ENCODE data around the gene EFCAB8. TPM values are rescaled to one million over a fixed set of nuclear protein-coding genes. Genes with fewer than 3 reads are reported as not detected.
"Not testable (repeated sequence)": the region's sequence is repeated elsewhere in the genome, so short reads cannot be mapped to it uniquely, and the experiment has no call there.

The EFCAB8 gene
- total and polyA plus RNA-seq, 4 experiments from 2014 or later: 1.5 to 1.8 TPM; not detected in 2

DNA sequence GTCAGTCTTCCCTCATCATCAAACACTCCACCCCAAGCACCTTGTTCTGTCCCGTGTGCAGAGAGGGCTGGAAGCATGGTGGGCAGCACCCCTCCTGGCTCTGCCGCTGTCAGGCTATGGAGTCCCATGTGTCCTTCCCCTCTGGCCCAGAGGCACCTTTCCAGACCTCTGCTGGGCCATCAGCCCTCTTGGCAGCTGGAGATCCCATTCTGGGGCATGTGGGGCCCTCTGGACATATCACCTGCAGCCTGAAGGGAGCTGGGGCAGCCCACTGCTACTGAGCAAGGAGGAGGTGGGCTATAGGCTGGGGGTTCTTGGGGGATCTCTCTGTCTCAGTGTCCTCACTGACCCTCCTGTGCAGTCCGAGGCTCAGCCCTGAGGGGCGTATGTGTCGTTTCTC is 103.3 kb downstream of the EFCAB8 start:
- intact Hi-C loops (cut with micrococcal nuclease): no loop called here
- Mint-ChIP-seq H3K27ac (no peak overlapping the region), H3K4me3 (no peak overlapping the region), H3K9me3 (peaks cover 0 to 17% (median 13%) of the 10 kb centered on the region in 8 donors), H3K4me1 (peaks cover 15 to 32% (median 25%) of the 10 kb centered on the region in 4 donors), H3K36me3 (peaks cover 0 to 9% of the 10 kb centered on the region in 2 donors), H3K27me3 (no peaks in the 10 kb centered on the region)
- no peaks in the 10 kb centered on the region for H3K27me3 ChIP-seq (ENCODE audit: insufficient read depth, low read length)
- no peak overlapping the region for H3K4me3 ChIP-seq (ENCODE audit: low read length in 2 of 2)
- DNase-seq: no peak
- no peak overlapping the region for H3K27ac ChIP-seq (ENCODE audit: low read depth, low read length)
- ChIA-PET CTCF (ENCODE audit: partially characterized antibody) (no interaction called here), POLR2A (ENCODE audit: partially characterized antibody) (interaction anchor here (1.8 kb wide), 1 partner anchor 12 kb away, joined by 4 read pairs; no protein-coding TSS in a partner anchor)
- no peaks in the 10 kb centered on the region for H3K36me3 ChIP-seq (ENCODE audit: insufficient read depth, low read length)
- H3K9me3 ChIP-seq (ENCODE audit: control insufficient read depth in 1 of 2, low read length in 2 of 2): peaks cover 0 to 5% of the 10 kb centered on the region in 2 donors
- H3K4me1 ChIP-seq (ENCODE audit: insufficient read depth, low read length): peaks cover 30% of the 10 kb centered on the region

DNA sequence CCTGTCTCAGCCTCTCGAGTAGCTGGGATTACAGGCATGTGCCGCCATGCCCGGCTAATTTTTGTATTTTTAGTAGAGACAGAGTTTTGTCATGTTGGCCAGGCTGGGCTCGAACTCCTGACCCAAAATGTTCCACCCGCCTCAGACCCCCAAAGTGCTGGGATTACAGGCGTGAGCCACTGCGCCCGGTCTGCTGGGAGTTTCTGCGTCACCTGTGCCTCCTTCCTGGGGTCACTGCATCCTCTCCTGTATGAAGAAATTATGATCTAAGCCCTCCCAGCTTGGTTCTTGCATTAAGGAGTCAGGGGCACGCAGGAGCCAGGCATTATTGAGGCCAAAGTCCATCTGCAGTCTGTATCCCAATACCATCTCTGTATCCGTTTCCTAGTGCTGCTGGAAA is 103.9 kb downstream of the EFCAB8 start:
- CTCF ChIA-PET (ENCODE audit: partially characterized antibody); intact Hi-C loops (cut with micrococcal nuclease); H3K27me3 ChIP-seq (ENCODE audit: insufficient read depth, low read length); H3K27me3 Mint-ChIP-seq; H3K9me3 ChIP-seq (ENCODE audit: control insufficient read depth in 1 of 2, low read length in 2 of 2); H3K36me3 ChIP-seq (ENCODE audit: insufficient read depth, low read length); DNase-seq; H3K27ac ChIP-seq (ENCODE audit: low read depth, low read length); H3K4me3 ChIP-seq (ENCODE audit: low read length in 2 of 2); H3K36me3 Mint-ChIP-seq; H3K4me3 Mint-ChIP-seq: not testable (repeated sequence)
- Mint-ChIP-seq H3K9me3 (peaks cover 0 to 13% (median 8%) of the 10 kb centered on the region in 8 donors), H3K27ac (peak overlapping the region in 3 of 7 donors; percentile 13 to 52 (median 41)), H3K4me1 (peaks cover 15 to 32% (median 31%) of the 10 kb centered on the region in 4 donors)
- peaks cover 36% of the 10 kb centered on the region for H3K4me1 ChIP-seq (ENCODE audit: insufficient read depth, low read length)
- POLR2A ChIA-PET (ENCODE audit: partially characterized antibody): interaction anchor here (2.0 kb wide), 1 partner anchor 9 kb away, joined by 5 read pairs; no protein-coding TSS in a partner anchor

DNA sequence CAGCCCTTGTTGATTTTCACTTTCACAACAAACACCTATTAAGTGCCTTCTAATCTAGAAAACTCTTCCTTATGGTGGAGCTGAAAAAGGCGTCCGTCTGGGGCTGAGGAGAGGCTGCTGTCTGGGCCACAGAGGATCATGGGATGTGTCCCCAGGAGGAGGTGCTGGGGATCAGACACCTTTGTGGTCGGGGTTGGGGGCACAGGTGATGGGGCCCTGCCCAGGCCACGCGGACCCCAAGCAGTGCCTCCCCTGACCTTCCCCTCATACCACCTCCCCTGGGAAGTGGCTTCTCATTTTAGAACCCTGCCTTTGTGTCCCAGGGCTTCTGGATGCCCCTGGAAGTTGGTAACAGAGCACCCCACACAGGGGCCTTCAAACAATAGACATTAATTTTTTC is 104.5 kb downstream of the EFCAB8 start:
- Mint-ChIP-seq H3K27ac (peak overlapping the region in 2 of 7 donors; percentile 42 to 52), H3K27me3 (no peaks in the 10 kb centered on the region), H3K36me3 (peaks cover under 1 to 1% of the 10 kb centered on the region in 2 donors), H3K4me1 (peaks cover 15 to 38% (median 34%) of the 10 kb centered on the region in 4 donors), H3K4me3 (no peak overlapping the region), H3K9me3 (peaks cover 0 to 7% (median 3%) of the 10 kb centered on the region in 8 donors)
- peaks cover 41% of the 10 kb centered on the region for H3K4me1 ChIP-seq (ENCODE audit: insufficient read depth, low read length)
- no peaks in the 10 kb centered on the region for H3K9me3 ChIP-seq (ENCODE audit: control insufficient read depth in 1 of 2, low read length in 2 of 2)
- H3K4me3 ChIP-seq (ENCODE audit: low read length in 2 of 2): no peak overlapping the region
- ChIA-PET CTCF (ENCODE audit: partially characterized antibody) (no interaction called here), POLR2A (ENCODE audit: partially characterized antibody) (interaction anchor here (2.0 kb wide), 1 partner anchor 9 kb away, joined by 5 read pairs; no protein-coding TSS in a partner anchor)
- no peak for DNase-seq
- H3K27ac ChIP-seq (ENCODE audit: low read depth, low read length): no peak overlapping the region
- H3K27me3 ChIP-seq (ENCODE audit: insufficient read depth, low read length): no peaks in the 10 kb centered on the region
- intact Hi-C loops (cut with micrococcal nuclease): no loop called here
- no peaks in the 10 kb centered on the region for H3K36me3 ChIP-seq (ENCODE audit: insufficient read depth, low read length)

DNA sequence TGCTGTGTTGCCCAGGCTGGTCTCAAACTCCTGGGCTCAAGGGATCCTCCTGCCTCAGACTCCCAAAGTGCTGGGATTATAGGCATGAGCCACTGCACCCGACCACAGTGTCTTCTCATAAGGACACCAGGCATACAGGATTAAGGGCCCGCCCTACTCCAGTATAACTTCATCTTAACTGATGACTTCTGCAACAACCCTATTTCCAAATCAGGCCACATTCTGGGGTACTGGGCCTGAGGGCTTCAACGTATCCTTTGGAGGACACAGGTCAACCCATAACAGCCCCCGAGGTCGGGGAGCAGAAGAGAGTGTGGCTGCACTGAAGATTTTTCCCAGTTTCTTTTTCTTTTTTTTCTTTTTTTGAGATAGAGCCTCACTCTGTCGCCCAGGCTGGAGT is 105.9 kb downstream of the EFCAB8 start:
- peaks cover 55% of the 10 kb centered on the region for H3K4me1 ChIP-seq (ENCODE audit: insufficient read depth, low read length)
- no peaks in the 10 kb centered on the region for H3K9me3 ChIP-seq (ENCODE audit: control insufficient read depth in 1 of 2, low read length in 2 of 2)
- no peak overlapping the region for H3K27ac ChIP-seq (ENCODE audit: low read depth, low read length)
- Mint-ChIP-seq H3K4me3 (no peak overlapping the region), H3K27me3 (no peaks in the 10 kb centered on the region), H3K9me3 (peaks cover 0 to 2% (median 0%) of the 10 kb centered on the region in 8 donors), H3K27ac (peak overlapping the region in 2 of 7 donors; percentile 46 to 47), H3K36me3 (peaks cover 0 to 1% of the 10 kb centered on the region in 2 donors), H3K4me1 (peaks cover 15 to 49% (median 36%) of the 10 kb centered on the region in 4 donors)
- no peak overlapping the region for H3K4me3 ChIP-seq (ENCODE audit: low read length in 2 of 2)
- ChIA-PET CTCF (ENCODE audit: partially characterized antibody) (interaction anchor here (1.2 to 10.1 kb wide), 2 partner anchors 19 to 20 kb away, joined by 3 to 86 read pairs; no protein-coding TSS in a partner anchor), POLR2A (ENCODE audit: partially characterized antibody) (interaction anchor here (2.0 to 2.2 kb wide), 2 partner anchors 7 to 10 kb away, joined by 5 to 11 read pairs; no protein-coding TSS in a partner anchor)
- intact Hi-C loops (cut with micrococcal nuclease): no loop called here
- no peaks in the 10 kb centered on the region for H3K27me3 ChIP-seq (ENCODE audit: insufficient read depth, low read length)
- no peaks in the 10 kb centered on the region for H3K36me3 ChIP-seq (ENCODE audit: insufficient read depth, low read length)
- no peak for DNase-seq

DNA sequence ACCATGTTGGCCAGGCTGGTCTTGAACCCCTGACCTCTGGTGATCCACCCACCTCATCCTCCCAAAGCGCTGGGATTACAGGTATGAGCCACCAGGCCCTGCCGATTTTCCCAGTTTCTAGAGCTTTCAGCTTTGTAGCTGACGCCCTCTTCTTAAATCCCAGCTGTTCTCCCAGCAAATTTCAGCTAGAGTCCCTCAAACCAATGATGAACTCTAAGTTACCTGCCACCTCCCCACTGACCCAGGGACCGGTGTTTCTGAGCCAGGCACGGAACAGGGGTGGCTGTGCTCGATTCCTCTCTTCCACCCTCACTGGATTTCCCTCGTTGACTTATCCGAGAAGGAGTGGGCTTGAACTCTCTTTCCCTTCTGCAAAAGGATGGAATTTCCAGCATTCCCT is 106.4 kb downstream of the EFCAB8 start:
- H3K9me3 Mint-ChIP-seq: peaks cover 0 to 2% (median 0%) of the 10 kb centered on the region in 8 donors
- intact Hi-C loops (cut with micrococcal nuclease): no loop called here
- Histone ChIP-seq H3K27me3 (ENCODE audit: insufficient read depth, low read length) (no peaks in the 10 kb centered on the region), H3K9me3 (ENCODE audit: control insufficient read depth in 1 of 2, low read length in 2 of 2) (no peaks in the 10 kb centered on the region), H3K4me1 (ENCODE audit: insufficient read depth, low read length) (peaks cover 61% of the 10 kb centered on the region), H3K27ac (ENCODE audit: low read depth, low read length) (peak overlapping the region; percentile 94), H3K36me3 (ENCODE audit: insufficient read depth, low read length) (no peaks in the 10 kb centered on the region), H3K4me3 (ENCODE audit: low read length in 2 of 2) (no peak overlapping the region)
- peak overlapping the region in 6 of 7 donors; percentile 57 to 99 (median 84) for H3K27ac Mint-ChIP-seq
- peaks cover 15 to 54% (median 38%) of the 10 kb centered on the region in 4 donors for H3K4me1 Mint-ChIP-seq
- H3K27me3 Mint-ChIP-seq: no peaks in the 10 kb centered on the region
- H3K4me3 Mint-ChIP-seq: peak overlapping the region in 6 of 8 donors; percentile 7 to 90 (median 72)
- ChIA-PET POLR2A (ENCODE audit: partially characterized antibody) (interaction anchor here (2.2 to 4.2 kb wide), 2 partner anchors 10 to 19 kb away, joined by 11 to 19 read pairs; no protein-coding TSS in a partner anchor), CTCF (ENCODE audit: partially characterized antibody) (interaction anchor here (0.5 to 10.1 kb wide), 5 partner anchors 11 to 60 kb away, joined by 3 to 86 read pairs (median 4); partner anchors contain the start of gene SUN5)
- DNase-seq: no peak
- peaks cover 0 to 1% of the 10 kb centered on the region in 2 donors for H3K36me3 Mint-ChIP-seq

DNA sequence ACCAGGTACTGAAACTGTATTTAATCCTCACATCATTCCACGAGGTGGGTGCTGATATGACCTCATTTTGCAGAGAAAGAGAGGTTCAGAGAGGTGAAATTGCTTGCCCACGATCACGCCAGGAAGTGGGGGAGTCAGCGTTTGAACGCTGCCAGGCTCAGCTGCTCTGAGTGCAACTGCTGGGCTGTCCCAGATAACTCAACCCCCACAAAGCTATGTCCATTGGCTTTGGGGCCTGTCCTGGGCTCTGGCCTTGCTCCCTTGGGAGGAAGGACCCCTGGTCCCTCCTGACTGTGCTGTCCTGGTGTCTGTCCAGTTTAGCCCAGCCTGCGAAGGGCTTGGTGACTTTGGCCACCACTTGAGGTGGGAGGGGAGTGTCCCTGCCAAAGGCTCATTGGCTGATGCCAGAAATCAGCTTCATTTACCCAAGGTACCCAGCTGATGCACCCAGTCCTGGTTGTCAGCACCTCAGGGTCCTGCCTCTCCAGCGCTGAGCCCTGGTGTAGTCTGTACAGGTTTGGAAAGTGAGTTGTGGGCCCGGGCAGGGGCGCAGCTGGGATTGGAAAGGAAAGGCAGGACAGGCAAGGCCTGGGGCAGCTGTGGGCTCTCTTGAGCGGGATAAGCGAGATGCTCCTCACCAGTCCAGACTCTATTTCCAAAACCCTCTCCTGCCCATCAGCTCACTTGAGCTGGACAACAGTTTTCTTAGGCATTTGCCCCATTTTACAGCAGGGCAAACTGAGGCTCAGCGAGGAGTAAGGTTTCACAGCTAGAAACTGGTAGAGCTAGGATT is 107.1 kb downstream of the EFCAB8 start:
- peak in 4 of 5 donors; percentile 30 to 66 (median 44) for DNase-seq
- intact Hi-C loops (cut with micrococcal nuclease): no loop called here
- Histone ChIP-seq H3K9me3 (ENCODE audit: control insufficient read depth in 1 of 2, low read length in 2 of 2) (no peaks in the 10 kb centered on the region), H3K4me1 (ENCODE audit: insufficient read depth, low read length) (peaks cover 67% of the 10 kb centered on the region), H3K4me3 (ENCODE audit: low read length in 2 of 2) (peak overlapping the region; percentile 25 to 27), H3K27me3 (ENCODE audit: insufficient read depth, low read length) (no peaks in the 10 kb centered on the region), H3K36me3 (ENCODE audit: insufficient read depth, low read length) (no peaks in the 10 kb centered on the region), H3K27ac (ENCODE audit: low read depth, low read length) (peak overlapping the region; percentile 94)
- CTCF ChIA-PET (ENCODE audit: partially characterized antibody): interaction anchor here (0.5 to 10.1 kb wide), 6 partner anchors 11 to 77 kb away, joined by 3 to 86 read pairs (median 4); partner anchors contain the start of gene SUN5
- POLR2A ChIA-PET (ENCODE audit: partially characterized antibody): interaction anchor here (0.8 to 4.2 kb wide), 7 partner anchors 9 to 145 kb away, joined by 3 to 19 read pairs (median 4); partner anchors contain the start of genes MAPRE1 and SUN5
- Mint-ChIP-seq H3K36me3 (peaks cover 0 to 1% of the 10 kb centered on the region in 2 donors), H3K4me1 (peaks cover 15 to 60% (median 40%) of the 10 kb centered on the region in 4 donors), H3K27ac (peak overlapping the region in 6 of 7 donors; percentile 57 to 99 (median 90)), H3K4me3 (peak overlapping the region in 7 of 8 donors; percentile 46 to 90 (median 76)), H3K9me3 (peaks cover 0 to 2% (median 0%) of the 10 kb centered on the region in 8 donors), H3K27me3 (no peaks in the 10 kb centered on the region)
